A549 treated with CORT108297 at 1 μM for 4 hours (cell line): Measurements from ENCODE around the gene KLF4. TPM values are rescaled to one million over a fixed set of nuclear protein-coding genes. Genes with fewer than 3 reads are reported as not detected.

ENCODE experiments used
- total RNA-seq: library from RNA; stranded (reverse); fragments of 200-300 nt; extraction: Qiagen RNA extraction; gene quantifications from 5 replicates; pipeline ENCODE4 v1.2.3, GENCODE V29; 2022

The KLF4 gene
- 13.6 to 20.8 TPM (median 15.4 TPM) in 5 replicates for total RNA-seq

DNA sequence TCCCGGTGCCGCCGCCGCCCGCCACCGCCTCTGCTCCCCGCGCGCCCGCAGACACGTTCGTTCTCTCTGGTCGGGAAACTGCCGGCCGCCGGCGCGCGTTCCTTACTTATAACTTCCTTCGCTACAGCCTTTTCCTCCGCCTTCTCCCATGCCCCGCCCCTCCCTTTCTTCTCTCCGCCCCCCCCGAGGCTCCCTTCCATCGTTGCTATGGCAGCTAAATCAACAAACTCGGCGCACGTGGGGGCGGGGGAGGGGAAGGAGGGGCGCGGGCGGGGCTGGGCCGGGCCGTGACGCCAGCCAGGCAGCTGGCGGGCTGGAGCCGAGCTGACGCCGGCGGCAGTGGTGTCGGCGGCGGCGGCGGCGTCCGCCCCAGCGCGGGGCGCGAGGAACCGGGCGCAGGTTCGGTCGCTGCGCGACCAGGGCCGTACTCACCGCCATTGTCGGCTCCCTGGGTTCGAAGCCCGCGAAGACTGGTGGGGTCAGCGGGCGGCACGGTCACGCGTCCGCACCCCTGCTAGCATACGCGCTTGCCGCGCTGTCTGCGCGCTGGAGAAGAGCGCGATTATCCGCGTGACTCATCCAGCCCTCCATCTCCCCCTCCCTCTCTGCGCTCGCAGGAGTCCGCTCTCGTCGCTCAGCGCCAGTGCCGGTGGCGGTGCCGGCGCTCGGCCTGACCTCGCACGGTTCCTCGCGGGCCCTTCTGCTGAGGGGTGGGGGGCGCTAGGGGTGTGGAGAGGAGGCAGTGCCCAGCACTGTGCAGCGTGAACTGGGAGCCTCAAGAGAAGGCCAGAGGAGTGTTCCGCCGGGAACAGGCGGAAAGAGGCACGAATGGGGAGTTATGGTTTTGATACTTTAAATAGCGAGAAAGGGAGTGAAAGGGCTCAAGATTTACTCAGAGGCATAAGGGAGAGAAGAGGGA is at the start of gene KLF4:
TSS of gene KLF4 (minus strand) at position 83 of the 919 bp plus-strand sequence. CDS start 597 bp downstream, outside the sequence.

Other genes starting within 250 kb of the KLF4 start
- 91.5 to 115 TPM (median 110 TPM) in 5 replicates for gene RAD23B, start 206.5 kb downstream of the KLF4 start, total RNA-seq